ENCODE data around the gene AURKB.
"Not testable (repeated sequence)": the region's sequence is repeated elsewhere in the genome, so short reads cannot be mapped to it uniquely, and the experiment has no call there.

The AURKB gene

GRCh38 chr17:8187517-8188262, 22.7 kb downstream of the AURKB start:
- DNase-seq, result peak; percentile 91

GRCh38 chr17:8186787-8187516, 23.4 kb downstream of the AURKB start:
- DNase-seq, result peak; percentile 97

- DNase-seq, result no peak
Measured at GRCh38 chr17:8186446-8186786, 24.0 kb downstream of the AURKB start.

GRCh38 chr17:8185582-8186445, 24.6 kb downstream of the AURKB start:
- peak; percentile 98 for DNase-seq

- no peak for DNase-seq
Measured at GRCh38 chr17:8176998-8177731, 33.2 kb downstream of the AURKB start.

- DNase-seq, result peak; percentile 87
Measured at GRCh38 chr17:8176197-8176940, 34.0 kb downstream of the AURKB start, which contains the start of gene TMEM107. TMEM107 (minus strand) TSS chr17:8176380; CDS start chr17:8176286, 94 bp downstream.

- no peak for DNase-seq
Measured at GRCh38 chr17:8175795-8176196, 34.6 kb downstream of the AURKB start.

- no peak for DNase-seq
Measured at GRCh38 chr17:8173871-8174322, 36.5 kb downstream of the AURKB start.

- peak; percentile 61 for DNase-seq
Measured at GRCh38 chr17:8173056-8173870, 37.1 kb downstream of the AURKB start.

- not testable (repeated sequence) for DNase-seq
Measured at GRCh38 chr17:8170186-8170585, 40.2 kb downstream of the AURKB start.

- no peak for DNase-seq
Measured at GRCh38 chr17:8167526-8167925, 42.8 kb downstream of the AURKB start.

GRCh38 chr17:8166731-8167130, 43.6 kb downstream of the AURKB start:
- DNase-seq, result no peak

- no peak for DNase-seq
Measured at GRCh38 chr17:8164815-8165131, 45.6 kb downstream of the AURKB start.

- no peak for DNase-seq
Measured at GRCh38 chr17:8163978-8164814, 46.2 kb downstream of the AURKB start.

GRCh38 chr17:8162997-8163977, 47.1 kb downstream of the AURKB start:
- DNase-seq, result peak; percentile 49

- DNase-seq, result peak; percentile 88
Measured at GRCh38 chr17:8162233-8162996, 48.0 kb downstream of the AURKB start, which contains the start of gene VAMP2. VAMP2 (minus strand) TSS chr17:8162948; CDS start chr17:8162879, 69 bp downstream.

GRCh38 chr17:8161289-8162232, 48.8 kb downstream of the AURKB start:
- DNase-seq, result no peak

Measured in activated CD4-positive, CD25-positive, alpha-beta regulatory T cell treated with anti-CD3 and anti-CD28 coated beads, Interleukin-2, amount 50 U/mL, for 72 hours (primary cell).